Measurements from ENCODE around the gene ZDHHC14.

ZDHHC14 gene

GRCh38 chr6:157481865-157482249, 100.9 kb downstream of the ZDHHC14 start (continued):
- TF ChIP-seq, protein P1, sequence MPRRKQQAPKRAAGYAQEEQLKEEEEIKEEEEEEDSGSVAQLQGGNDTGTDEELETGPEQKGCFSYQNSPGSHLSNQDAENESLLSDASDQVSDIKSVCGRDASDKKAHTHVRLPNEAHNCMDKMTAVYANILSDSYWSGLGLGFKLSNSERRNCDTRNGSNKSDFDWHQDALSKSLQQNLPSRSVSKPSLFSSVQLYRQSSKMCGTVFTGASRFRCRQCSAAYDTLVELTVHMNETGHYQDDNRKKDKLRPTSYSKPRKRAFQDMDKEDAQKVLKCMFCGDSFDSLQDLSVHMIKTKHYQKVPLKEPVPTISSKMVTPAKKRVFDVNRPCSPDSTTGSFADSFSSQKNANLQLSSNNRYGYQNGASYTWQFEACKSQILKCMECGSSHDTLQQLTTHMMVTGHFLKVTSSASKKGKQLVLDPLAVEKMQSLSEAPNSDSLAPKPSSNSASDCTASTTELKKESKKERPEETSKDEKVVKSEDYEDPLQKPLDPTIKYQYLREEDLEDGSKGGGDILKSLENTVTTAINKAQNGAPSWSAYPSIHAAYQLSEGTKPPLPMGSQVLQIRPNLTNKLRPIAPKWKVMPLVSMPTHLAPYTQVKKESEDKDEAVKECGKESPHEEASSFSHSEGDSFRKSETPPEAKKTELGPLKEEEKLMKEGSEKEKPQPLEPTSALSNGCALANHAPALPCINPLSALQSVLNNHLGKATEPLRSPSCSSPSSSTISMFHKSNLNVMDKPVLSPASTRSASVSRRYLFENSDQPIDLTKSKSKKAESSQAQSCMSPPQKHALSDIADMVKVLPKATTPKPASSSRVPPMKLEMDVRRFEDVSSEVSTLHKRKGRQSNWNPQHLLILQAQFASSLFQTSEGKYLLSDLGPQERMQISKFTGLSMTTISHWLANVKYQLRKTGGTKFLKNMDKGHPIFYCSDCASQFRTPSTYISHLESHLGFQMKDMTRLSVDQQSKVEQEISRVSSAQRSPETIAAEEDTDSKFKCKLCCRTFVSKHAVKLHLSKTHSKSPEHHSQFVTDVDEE (CRISPR knock-in tag; IDR thresholded peaks at IDR 0.05) = no peak
- TF ChIP-seq PPARA (CRISPR knock-in tag; IDR thresholded peaks at IDR 0.05; ENCODE audit: borderline replicate concordance) (no peak), CSDC2 (CRISPR knock-in tag; IDR thresholded peaks at IDR 0.05) (no peak), ZNF70 (CRISPR knock-in tag; IDR thresholded peaks at IDR 0.05) (no peak), OSR1 (CRISPR knock-in tag; IDR thresholded peaks at IDR 0.05) (no peak), ZNF8 (CRISPR knock-in tag; IDR thresholded peaks at IDR 0.05) (no peak), ZNF565 (CRISPR knock-in tag; conservative IDR thresholded peaks at IDR 0.05; ENCODE audit: low read depth) (no peak), TOX (CRISPR knock-in tag; IDR thresholded peaks at IDR 0.05; ENCODE audit: borderline replicate concordance) (no peak), TCF4 (CRISPR knock-in tag; IDR thresholded peaks at IDR 0.05; ENCODE audit: borderline replicate concordance) (no peak)
- TF ChIP-seq, protein P2, sequence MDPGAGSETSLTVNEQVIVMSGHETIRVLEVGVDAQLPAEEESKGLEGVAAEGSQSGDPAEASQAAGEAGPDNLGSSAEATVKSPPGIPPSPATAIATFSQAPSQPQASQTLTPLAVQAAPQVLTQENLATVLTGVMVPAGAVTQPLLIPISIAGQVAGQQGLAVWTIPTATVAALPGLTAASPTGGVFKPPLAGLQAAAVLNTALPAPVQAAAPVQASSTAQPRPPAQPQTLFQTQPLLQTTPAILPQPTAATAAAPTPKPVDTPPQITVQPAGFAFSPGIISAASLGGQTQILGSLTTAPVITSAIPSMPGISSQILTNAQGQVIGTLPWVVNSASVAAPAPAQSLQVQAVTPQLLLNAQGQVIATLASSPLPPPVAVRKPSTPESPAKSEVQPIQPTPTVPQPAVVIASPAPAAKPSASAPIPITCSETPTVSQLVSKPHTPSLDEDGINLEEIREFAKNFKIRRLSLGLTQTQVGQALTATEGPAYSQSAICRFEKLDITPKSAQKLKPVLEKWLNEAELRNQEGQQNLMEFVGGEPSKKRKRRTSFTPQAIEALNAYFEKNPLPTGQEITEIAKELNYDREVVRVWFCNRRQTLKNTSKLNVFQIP (CRISPR knock-in tag; IDR thresholded peaks at IDR 0.05; ENCODE audit: borderline replicate concordance, low read depth) = no peak

DNA sequence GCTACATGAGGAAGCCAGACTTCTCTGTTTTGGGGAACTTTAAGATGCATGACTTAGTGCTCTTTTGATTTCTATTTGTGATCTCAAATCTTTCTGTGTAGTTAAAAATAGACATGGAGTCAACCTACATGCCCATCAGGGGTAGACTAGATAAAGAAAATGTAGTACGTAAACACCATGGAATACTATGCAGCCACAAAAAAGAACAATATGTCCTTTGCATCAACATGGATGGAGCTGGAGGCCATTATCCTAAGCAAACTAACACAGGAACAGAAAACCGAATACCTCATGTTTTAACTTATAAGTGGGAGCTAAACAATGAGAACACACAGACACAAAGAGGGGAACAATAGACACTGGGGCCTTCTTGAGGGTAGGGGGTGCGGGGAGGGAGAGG, 102.8 kb downstream of the ZDHHC14 start:
- no peak for ATAC-seq
- no peak for TF ChIP-seq ARNTL (CRISPR knock-in tag; IDR thresholded peaks at IDR 0.05; ENCODE audit: borderline replicate concordance, low read depth)
- TF ChIP-seq OSR1 (CRISPR knock-in tag; IDR thresholded peaks at IDR 0.05) = no peak
- no peak for TF ChIP-seq ZFP30 (CRISPR knock-in tag; IDR thresholded peaks at IDR 0.05)
- TF ChIP-seq PATZ1 (CRISPR knock-in tag; IDR thresholded peaks at IDR 0.05; ENCODE audit: borderline replicate concordance) = no peak

GRCh38 chr6:157484181-157484580, 103.2 kb downstream of the ZDHHC14 start:
- ATAC-seq = no peak

GRCh38 chr6:157486572-157486971, 105.6 kb downstream of the ZDHHC14 start:
- TF ChIP-seq PATZ1 (CRISPR knock-in tag; IDR thresholded peaks at IDR 0.05; ENCODE audit: borderline replicate concordance) (no peak), GLIS3 (CRISPR knock-in tag; IDR thresholded peaks at IDR 0.05) (no peak), CSDC2 (CRISPR knock-in tag; IDR thresholded peaks at IDR 0.05) (no peak), TOX (CRISPR knock-in tag; IDR thresholded peaks at IDR 0.05; ENCODE audit: borderline replicate concordance) (no peak), ZFP30 (CRISPR knock-in tag; IDR thresholded peaks at IDR 0.05) (no peak), ARNTL (CRISPR knock-in tag; IDR thresholded peaks at IDR 0.05; ENCODE audit: borderline replicate concordance, low read depth) (no peak), TCF4 (CRISPR knock-in tag; IDR thresholded peaks at IDR 0.05; ENCODE audit: borderline replicate concordance) (no peak)
- TF ChIP-seq, protein P3, sequence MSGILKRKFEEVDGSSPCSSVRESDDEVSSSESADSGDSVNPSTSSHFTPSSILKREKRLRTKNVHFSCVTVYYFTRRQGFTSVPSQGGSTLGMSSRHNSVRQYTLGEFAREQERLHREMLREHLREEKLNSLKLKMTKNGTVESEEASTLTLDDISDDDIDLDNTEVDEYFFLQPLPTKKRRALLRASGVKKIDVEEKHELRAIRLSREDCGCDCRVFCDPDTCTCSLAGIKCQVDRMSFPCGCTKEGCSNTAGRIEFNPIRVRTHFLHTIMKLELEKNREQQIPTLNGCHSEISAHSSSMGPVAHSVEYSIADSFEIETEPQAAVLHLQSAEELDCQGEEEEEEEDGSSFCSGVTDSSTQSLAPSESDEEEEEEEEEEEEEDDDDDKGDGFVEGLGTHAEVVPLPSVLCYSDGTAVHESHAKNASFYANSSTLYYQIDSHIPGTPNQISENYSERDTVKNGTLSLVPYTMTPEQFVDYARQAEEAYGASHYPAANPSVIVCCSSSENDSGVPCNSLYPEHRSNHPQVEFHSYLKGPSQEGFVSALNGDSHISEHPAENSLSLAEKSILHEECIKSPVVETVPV (CRISPR knock-in tag; IDR thresholded peaks at IDR 0.05) = no peak
- TF ChIP-seq, protein P2 (CRISPR knock-in tag; IDR thresholded peaks at IDR 0.05; ENCODE audit: borderline replicate concordance, low read depth) = no peak

More at GRCh38 chr6:157484181-157484580, 103.2 kb downstream of the ZDHHC14 start:
- TF ChIP-seq TOX (CRISPR knock-in tag; IDR thresholded peaks at IDR 0.05; ENCODE audit: borderline replicate concordance) (no peak), SNAI2 (CRISPR knock-in tag; IDR thresholded peaks at IDR 0.05) (no peak), PPARA (CRISPR knock-in tag; IDR thresholded peaks at IDR 0.05; ENCODE audit: borderline replicate concordance) (no peak), ISL1 (CRISPR knock-in tag; IDR thresholded peaks at IDR 0.05) (no peak)

More at GRCh38 chr6:157486572-157486971, 105.6 kb downstream of the ZDHHC14 start:
- ATAC-seq = no peak

Measured in SK-N-SH treated with all-trans-retinoic acid at 6 μM for 48 hours (cell line).